IMR-90 (cell line): ENCODE data around the gene BCAS1. TPM values are rescaled to one million over a fixed set of nuclear protein-coding genes. Genes with fewer than 3 reads are reported as not detected.

Source experiments
- ATAC-seq: fragments of 200-7000 bp; cut with Tn5 transposase; 2 replicates; pipeline ENCODE4 v1.9.1; 2020; ENCODE audit warnings: low read depth, mild to moderate bottlenecking, moderate library complexity
- BruUV-seq: library from RNA; stranded (reverse); fragments of 400-500 nt; replicated peaks from 2 replicates; lab custom pipeline; 2021; lab: Mats Ljungman, UMichigan
- CTCF ChIA-PET: fragments of 300-600 bp; formaldehyde crosslinking; extraction: SDS; loops from one replicate; lab custom pipeline; 2021; ENCODE audit warnings: antibody characterized with exemption; lab: Yijun Ruan, JAX
- POLR2A ChIA-PET: fragments of 300-600 bp; sonication (Branson Sonifier 250); formaldehyde crosslinking; loops from one replicate; lab custom pipeline; 2022; ENCODE audit warnings: antibody characterized with exemption; ENCODE audit not compliant: unreplicated experiment; lab: Charles Lee
- DNase-seq: peaks from one replicate; pipeline ENCODE4 v3.0.0; 2013
- H2AFZ ChIP-seq: replicated peaks from 2 replicates; pipeline ENCODE3; 2013; ENCODE audit warnings: low read length, mild to moderate bottlenecking; ENCODE audit not compliant: poor library complexity
- H2AK5ac ChIP-seq: 2 replicates; pipeline ENCODE4 v1.6.1; 2013; ENCODE audit warnings: low read depth, low read length, inconsistent platforms
- H2AK9ac ChIP-seq: replicated peaks from 2 replicates; pipeline ENCODE3; 2013; ENCODE audit warnings: mild to moderate bottlenecking, low read depth, low read length, moderate library complexity; ENCODE audit not compliant: poor library complexity
- H2BK120ac ChIP-seq: 2 replicates; pipeline ENCODE4 v1.6.1; 2013; ENCODE audit warnings: low read depth, low read length, inconsistent platforms
- H2BK15ac ChIP-seq: 3 replicates; pipeline ENCODE4 v1.6.1; 2013; ENCODE audit warnings: low read depth, low read length, inconsistent platforms
- H2BK20ac ChIP-seq: 2 replicates; pipeline ENCODE4 v1.6.1; 2013; ENCODE audit warnings: low read depth, mild to moderate bottlenecking, inconsistent platforms, low read length, moderate library complexity
- H2BK5ac ChIP-seq: 2 replicates; pipeline ENCODE4 v1.6.1; 2013; ENCODE audit warnings: mild to moderate bottlenecking, low read depth, low read length, inconsistent platforms; ENCODE audit not compliant: poor library complexity, severe bottlenecking
- H3K14ac ChIP-seq: replicated peaks from 2 replicates; pipeline ENCODE4 v1.6.1; 2013; ENCODE audit warnings: low read depth, low read length, inconsistent platforms
- H3K18ac ChIP-seq: 2 replicates; pipeline ENCODE4 v1.6.1; 2013; ENCODE audit warnings: low read depth, low read length, control low read depth
- H3K23ac ChIP-seq: 2 replicates; pipeline ENCODE4 v1.6.1; 2013; ENCODE audit warnings: low read depth, low read length, inconsistent platforms
- H3K27ac ChIP-seq: 2 replicates; pipeline ENCODE4 v1.5.1; 2013; ENCODE audit warnings: mild to moderate bottlenecking, control low read depth, low read length; ENCODE audit not compliant: insufficient read depth
- H3K27me3 ChIP-seq: 2 replicates; pipeline ENCODE4 v1.6.1; 2013; ENCODE audit warnings: low read length; ENCODE audit not compliant: control insufficient read depth, insufficient read depth
- H3K36me3 ChIP-seq: 2 replicates; pipeline ENCODE4 v1.6.1; 2013; ENCODE audit warnings: low read length, mixed read lengths; ENCODE audit not compliant: control insufficient read depth, insufficient read depth
- H3K4ac ChIP-seq: 2 replicates; pipeline ENCODE4 v1.6.1; 2013; ENCODE audit warnings: low read depth, low read length, inconsistent platforms
- H3K4me1 ChIP-seq: 2 replicates; pipeline ENCODE4 v1.6.1; 2013; ENCODE audit warnings: low read length, mixed read lengths; ENCODE audit not compliant: control insufficient read depth, insufficient read depth
- H3K4me2 ChIP-seq: 2 replicates; pipeline ENCODE4 v1.6.1; 2013; ENCODE audit warnings: low read depth, mild to moderate bottlenecking, control low read depth, low read length, moderate library complexity
- H3K4me3 ChIP-seq: 2 replicates; pipeline ENCODE4 v1.5.1; 2013; ENCODE audit warnings: low read depth, mild to moderate bottlenecking, control low read depth, low read length, moderate library complexity; ENCODE audit not compliant: insufficient read depth
- H3K56ac ChIP-seq: 2 replicates; pipeline ENCODE4 v1.6.1; 2013; ENCODE audit warnings: low read length, inconsistent platforms; ENCODE audit not compliant: insufficient read depth; ENCODE audit errors: extremely low read depth
- H3K79me1 ChIP-seq, 2 experiments: 2 replicates each; pipeline ENCODE4 v1.6.1; 2013; ENCODE audit warnings: low read length in 2 of 2, inconsistent platforms in 1 of 2, low read depth in 1 of 2
- H3K9ac ChIP-seq: 2 replicates; pipeline ENCODE4 v1.6.1; 2013; ENCODE audit warnings: low read depth, low read length, control low read depth
- H3K9me1 ChIP-seq: 2 replicates; pipeline ENCODE4 v1.6.1; 2013; ENCODE audit warnings: low read length, inconsistent platforms; ENCODE audit not compliant: insufficient read depth
- H3K9me3 ChIP-seq: 2 replicates; pipeline ENCODE4 v1.6.1; 2013; ENCODE audit warnings: low read length; ENCODE audit not compliant: control insufficient read depth, insufficient read depth
- H4K20me1 ChIP-seq: 2 replicates; pipeline ENCODE4 v1.6.1; 2013; ENCODE audit warnings: low read length, inconsistent platforms; ENCODE audit not compliant: insufficient read depth
- H4K5ac ChIP-seq: 2 replicates; pipeline ENCODE4 v1.6.1; 2013; ENCODE audit warnings: mild to moderate bottlenecking, low read depth, low read length, control low read depth
- H4K8ac ChIP-seq, 2 experiments: 2 replicates each; pipeline ENCODE4 v1.6.1; 2013; ENCODE audit warnings: low read depth in 2 of 2, low read length in 2 of 2, control low read depth in 1 of 2, inconsistent platforms in 1 of 2
- H4K91ac ChIP-seq: 2 replicates; pipeline ENCODE4 v1.6.1; 2013; ENCODE audit warnings: low read depth, low read length, inconsistent platforms; ENCODE audit not compliant: insufficient read depth
- BHLHE40 ChIP-seq: fragments of 150-350 bp; IDR thresholded peaks from 2 replicates; pipeline ENCODE4 v1.6.1; 2016; ENCODE audit warnings: mild to moderate bottlenecking, low read depth, low read length
- CHD1 ChIP-seq: IDR thresholded peaks from 2 replicates; pipeline ENCODE4 v1.6.1; 2012; ENCODE audit warnings: low read depth, low read length, improper control_type of control experiment
- CTCF ChIP-seq: conservative IDR thresholded peaks from 2 replicates; pipeline ENCODE4 v1.5.1; 2012; ENCODE audit warnings: mild to moderate bottlenecking, low read depth, low read length, improper control_type of control experiment
- ELK1 ChIP-seq: fragments of 150-350 bp; IDR thresholded peaks from 2 replicates; pipeline ENCODE4 v1.6.1; 2016; ENCODE audit warnings: low read depth, mild to moderate bottlenecking, low read length, moderate library complexity, borderline replicate concordance
- FOS ChIP-seq: fragments of 150-350 bp; IDR thresholded peaks from 2 replicates; pipeline ENCODE4 v1.6.1; 2016; ENCODE audit warnings: low read depth, low read length
- MAFK ChIP-seq: IDR thresholded peaks from 2 replicates; pipeline ENCODE4 v1.6.1; 2012; ENCODE audit warnings: low read depth, low read length, improper control_type of control experiment
- RAD21 ChIP-seq: IDR thresholded peaks from 2 replicates; pipeline ENCODE4 v1.6.1; 2012; ENCODE audit warnings: low read length, improper control_type of control experiment
- RFX5 ChIP-seq: IDR thresholded peaks from 2 replicates; pipeline ENCODE4 v1.8.0; 2012; ENCODE audit warnings: low read depth, mild to moderate bottlenecking, low read length, moderate library complexity
- SMC3 ChIP-seq: fragments of 150-350 bp; IDR thresholded peaks from 2 replicates; pipeline ENCODE4 v1.6.1; 2016; ENCODE audit warnings: low read depth, mild to moderate bottlenecking, antibody characterized with exemption, low read length, moderate library complexity
- WGBS, 2 experiments: methylation state at CpG; one replicate each; pipeline versions ENCODE4 v1.1.5 to v1.1.7; 2013; ENCODE audit warnings: missing lambda C conversion rate in 2 of 2; ENCODE audit not compliant: insufficient read length in 1 of 2; ENCODE audit errors: extremely low coverage in 2 of 2; 5-methylcytosine and 5-hydroxymethylcytosine counted together
- dilution Hi-C: fragments of 300-500 bp; cut with HindIII; formaldehyde crosslinking; loops from one replicate; pipeline ENCODE4 v1.14.3; 2018; ENCODE audit warnings: low sequenced_read_pairs; ENCODE audit not compliant: unreplicated experiment
- in situ Hi-C: fragments of 300-500 bp; cut with MboI; formaldehyde crosslinking; loops from 3 replicates; pipeline ENCODE4 v1.14.3; 2019; ENCODE audit warnings: low sequenced_read_pairs, inconsistent platforms, mixed read lengths
- intact Hi-C: fragments of 100-400 bp; cut with micrococcal nuclease; formaldehyde crosslinking; loops from 2 replicates; pipeline ENCODE4 v1.10.0; 2022
- polyA plus RNA-seq, 3 experiments: library from polyadenylated mRNA; depleted of rRNA; stranded (reverse); fragments of >200 nt; gene quantifications; 2 replicates each; pipeline ENCODE4 v1.2.3, GENCODE V29; 2012; ENCODE audit warnings: low replicate concordance in 1 of 3
- total RNA-seq: library from RNA; depleted of rRNA; stranded (reverse); fragments of >200 nt; gene quantifications from 2 replicates; pipeline ENCODE4 v1.2.3, GENCODE V29; 2012

BCAS1 gene
- total and polyA plus RNA-seq, 2 of the 4 experiments (the other 2 are of a cell fraction): under 0.01 TPM; not detected in 1

- Histone ChIP-seq H3K4me2 (no peak overlapping the region), H3K14ac (no peak overlapping the region), H2AK5ac (no peak overlapping the region), H3K23ac (no peak overlapping the region), H4K8ac (no peak overlapping the region), H2BK20ac (no peak overlapping the region), H3K4ac (no peak overlapping the region), H2BK15ac (no peak overlapping the region), H4K5ac (no peak overlapping the region), H3K27me3 (no peaks in the 10 kb centered on the region), H2BK120ac (no peak overlapping the region), H4K20me1 (no peaks in the 10 kb centered on the region), H4K91ac (no peak overlapping the region), H3K36me3 (no peaks in the 10 kb centered on the region), H2AFZ (no peak overlapping the region), H3K56ac (no peak overlapping the region), H3K4me3 (no peak overlapping the region), H2BK5ac (no peak overlapping the region), H3K18ac (no peak overlapping the region), H3K79me1 (no peaks in the 10 kb centered on the region), H3K9ac (no peak overlapping the region), H3K9me1 (peaks cover 20% of the 10 kb centered on the region), H3K27ac (no peak overlapping the region), H3K4me1 (peaks cover 15% of the 10 kb centered on the region), H3K9me3 (no peaks in the 10 kb centered on the region), H2AK9ac (no peak overlapping the region)
- intact Hi-C loops (loop anchor here (5.0 kb wide), 1 partner anchor 253 kb away; no protein-coding TSS in a partner anchor), dilution Hi-C loops (no loop called here), in situ Hi-C loops (loop anchor here (5.0 to 25.0 kb wide), 3 partner anchors 367 to 1457 kb away; no protein-coding TSS in a partner anchor)
- TF ChIP-seq MAFK: no peak
- no peak for TF ChIP-seq RAD21
- no peak for TF ChIP-seq CHD1
- TF ChIP-seq BHLHE40: no peak
- TF ChIP-seq RFX5: no peak
- no peak for TF ChIP-seq SMC3
- TF ChIP-seq FOS: no peak
- TF ChIP-seq ELK1: no peak
- no peak for TF ChIP-seq CTCF
- ChIA-PET CTCF (interaction anchor here (0.7 to 1.1 kb wide), 2 partner anchors 256 to 549 kb away, joined by 3 read pairs; no protein-coding TSS in a partner anchor), POLR2A (interaction anchor here (0.6 kb wide), 1 partner anchor 375 kb away, joined by 6 read pairs; no protein-coding TSS in a partner anchor)
- ATAC-seq: no peak
- no CpG with 5 or more reads among the region's 7 CpGs for WGBS, 2 experiments
- no peak for DNase-seq
- no TSS peak for BruUV-seq
These were observed 125.6 kb downstream of the BCAS1 start for GRCh38 chr20:53944796-53945195.
